ENCODE measurements around the gene ADD3.

GRCh38 chr10:109996766-109997171 is 11.0 kb upstream of the ADD3 start:
- no peak for TF ChIP-seq POLR2A (IDR thresholded peaks at IDR 0.05; ENCODE audit: low read depth, low read length)
- no peak for TF ChIP-seq PAX5 (IDR thresholded peaks at IDR 0.05; ENCODE audit: insufficient read depth, low read length, severe bottlenecking)
- TF ChIP-seq POLR2AphosphoS5 (IDR thresholded peaks at IDR 0.05; ENCODE audit: low read depth, low read length) = no peak
